GM12891 (cell line): ENCODE measurements around the gene ZNF646.
A peak's percentile ranks its signal among the peaks of the same experiment; 100 is the strongest.

Source experiments
- PAX5 ChIP-seq: IDR thresholded peaks from 2 replicates; pipeline ENCODE4 v1.6.1; 2011; ENCODE audit warnings: low read length, moderate library complexity, mild to moderate bottlenecking; ENCODE audit not compliant: insufficient read depth, severe bottlenecking
- TAF1 ChIP-seq: IDR thresholded peaks from 2 replicates; pipeline ENCODE4 v1.6.1; 2011; ENCODE audit warnings: low read depth, low read length, control low read depth

DNA sequence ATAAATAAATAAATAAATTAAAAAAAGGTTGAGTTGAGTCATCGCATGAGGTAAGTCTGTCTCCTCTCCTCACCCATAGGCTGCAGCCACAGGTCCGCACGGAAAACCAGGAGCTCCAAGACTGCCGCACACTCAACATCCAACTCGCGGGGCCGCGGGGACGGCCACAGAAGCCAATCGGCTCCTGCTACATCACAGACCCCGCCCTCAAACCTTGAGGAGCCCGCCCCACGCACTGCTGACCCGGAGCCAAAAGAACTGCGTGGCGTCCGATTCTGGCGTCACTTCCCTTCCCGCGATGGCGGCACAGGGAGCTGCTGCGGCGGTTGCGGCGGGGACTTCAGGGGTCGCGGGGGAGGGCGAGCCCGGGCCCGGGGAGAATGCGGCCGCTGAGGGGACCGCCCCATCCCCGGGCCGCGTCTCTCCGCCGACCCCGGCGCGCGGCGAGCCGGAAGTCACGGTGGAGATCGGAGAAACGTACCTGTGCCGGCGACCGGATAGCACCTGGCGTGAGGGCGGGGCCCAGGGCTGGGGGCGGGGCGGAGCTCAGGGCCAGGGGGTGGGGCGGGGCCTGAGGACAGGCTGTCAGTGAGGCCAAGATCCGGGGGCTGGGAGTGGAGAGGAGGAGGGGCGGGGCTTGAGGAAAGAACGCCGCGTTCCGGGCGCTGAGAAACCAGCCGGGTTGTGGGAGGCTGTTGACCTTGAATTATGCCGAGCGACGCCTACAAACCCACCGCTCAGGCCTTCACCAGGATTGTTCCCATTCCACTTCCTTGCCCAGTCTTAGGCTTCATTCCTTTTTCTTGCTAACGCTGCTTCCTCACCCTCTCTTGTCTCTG is 43.4 kb downstream of the ZNF646 start, which contains the start of gene KAT8:
- TF ChIP-seq TAF1 (peak; percentile 83), PAX5 (no peak)
